HG03460 (cell line): ENCODE results near the gene SUSD1.
A peak's percentile ranks its signal among the peaks of the same experiment; 100 is the strongest.

Experiments used
- ATAC-seq: cut with Tn5 transposase; IDR thresholded peaks from one replicate; pipeline ENCODE4 v1.9.1; 2021; ENCODE audit not compliant: unreplicated experiment

SUSD1 gene

GRCh38 chr9:111993319-111993718, 181.8 kb downstream of the SUSD1 start:
- ATAC-seq = no peak

- peak; percentile 74 for ATAC-seq
Measured at GRCh38 chr9:111992523-111992922, 182.6 kb downstream of the SUSD1 start.

- no peak for ATAC-seq
Measured at GRCh38 chr9:111991179-111991578, 183.9 kb downstream of the SUSD1 start.
